GM12874 (cell line): ENCODE data around the gene SRF.

ENCODE experiments used
- TF ChIP-seq, protein P1 (sequence below): IDR thresholded peaks from 2 replicates; pipeline ENCODE4 v1.5.1; 2011; ENCODE audit warnings: low read depth, mild to moderate bottlenecking, control low read depth, low read length, moderate library complexity; ENCODE audit not compliant: insufficient read depth

The SRF gene

DNA sequence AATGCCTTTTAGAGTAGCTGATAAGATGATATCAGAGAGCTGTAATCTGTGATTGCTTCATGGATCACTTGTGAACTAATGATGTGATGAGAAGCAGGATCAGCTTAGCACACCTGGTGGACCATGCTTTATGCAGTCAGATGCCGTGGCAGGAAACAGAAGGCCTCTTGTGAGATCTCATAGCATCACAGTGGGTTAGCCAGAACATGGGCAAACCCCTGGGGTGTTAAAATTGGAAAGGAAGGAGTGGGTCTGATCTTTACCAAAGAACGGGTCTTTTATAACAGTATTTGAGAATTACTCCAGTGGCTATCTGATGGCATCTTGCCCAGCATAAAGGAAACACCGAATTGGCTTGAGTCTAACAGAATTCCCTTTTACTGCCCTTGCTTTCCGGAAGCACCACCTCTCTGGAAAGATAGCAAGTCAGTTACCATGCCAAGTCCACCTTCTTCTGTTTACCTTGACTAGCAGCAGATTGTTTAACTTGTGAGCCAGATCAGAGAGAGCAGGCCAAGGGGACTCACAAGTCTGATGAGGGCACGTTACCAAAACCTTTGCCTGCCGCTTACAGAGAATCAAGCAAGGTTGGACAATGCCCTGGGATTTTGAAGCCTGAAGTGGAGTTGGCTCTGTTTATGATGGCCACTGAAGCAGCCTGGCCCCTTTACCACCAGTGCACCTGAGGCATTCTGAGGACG is 20.9 kb upstream of the SRF start:
- TF ChIP-seq, protein P1, sequence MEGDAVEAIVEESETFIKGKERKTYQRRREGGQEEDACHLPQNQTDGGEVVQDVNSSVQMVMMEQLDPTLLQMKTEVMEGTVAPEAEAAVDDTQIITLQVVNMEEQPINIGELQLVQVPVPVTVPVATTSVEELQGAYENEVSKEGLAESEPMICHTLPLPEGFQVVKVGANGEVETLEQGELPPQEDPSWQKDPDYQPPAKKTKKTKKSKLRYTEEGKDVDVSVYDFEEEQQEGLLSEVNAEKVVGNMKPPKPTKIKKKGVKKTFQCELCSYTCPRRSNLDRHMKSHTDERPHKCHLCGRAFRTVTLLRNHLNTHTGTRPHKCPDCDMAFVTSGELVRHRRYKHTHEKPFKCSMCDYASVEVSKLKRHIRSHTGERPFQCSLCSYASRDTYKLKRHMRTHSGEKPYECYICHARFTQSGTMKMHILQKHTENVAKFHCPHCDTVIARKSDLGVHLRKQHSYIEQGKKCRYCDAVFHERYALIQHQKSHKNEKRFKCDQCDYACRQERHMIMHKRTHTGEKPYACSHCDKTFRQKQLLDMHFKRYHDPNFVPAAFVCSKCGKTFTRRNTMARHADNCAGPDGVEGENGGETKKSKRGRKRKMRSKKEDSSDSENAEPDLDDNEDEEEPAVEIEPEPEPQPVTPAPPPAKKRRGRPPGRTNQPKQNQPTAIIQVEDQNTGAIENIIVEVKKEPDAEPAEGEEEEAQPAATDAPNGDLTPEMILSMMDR: no peak

DNA sequence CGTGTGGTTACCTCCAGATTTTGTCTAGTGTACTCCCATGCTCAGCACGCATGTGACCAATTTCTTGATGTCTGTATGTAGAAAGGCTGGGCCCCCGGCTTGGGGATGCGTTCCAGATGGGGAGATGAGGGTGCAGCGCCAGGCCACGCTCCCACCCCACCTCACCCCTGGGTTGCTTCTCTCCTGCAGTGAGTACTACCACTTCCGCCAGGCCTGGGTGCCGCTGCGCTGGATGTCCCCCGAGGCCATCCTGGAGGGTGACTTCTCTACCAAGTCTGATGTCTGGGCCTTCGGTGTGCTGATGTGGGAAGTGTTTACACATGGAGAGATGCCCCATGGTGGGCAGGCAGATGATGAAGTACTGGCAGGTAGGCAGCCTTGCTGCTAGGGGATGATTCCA is 11.5 kb upstream of the SRF start:
- TF ChIP-seq, protein P1: no peak

DNA sequence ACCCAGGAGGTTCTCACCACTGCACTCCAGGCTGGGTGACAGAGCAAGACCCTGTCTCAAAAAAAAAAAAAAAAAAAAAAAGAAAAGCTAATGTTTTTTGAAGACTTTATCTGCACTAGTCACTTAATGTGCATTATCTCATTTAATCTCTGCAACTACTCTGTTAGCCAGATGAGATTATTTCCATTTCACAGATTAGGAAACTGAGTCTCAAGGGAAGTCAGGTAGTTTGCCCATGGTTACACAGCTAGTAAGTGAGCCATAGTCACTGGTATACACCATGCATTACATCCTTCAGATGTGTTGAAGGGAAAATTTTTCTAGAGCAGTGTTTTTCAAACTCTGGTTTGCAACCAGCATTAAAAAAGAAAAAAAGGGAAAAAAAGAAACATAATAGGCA is 7.2 kb upstream of the SRF start:
- TF ChIP-seq, protein P1: no peak

DNA sequence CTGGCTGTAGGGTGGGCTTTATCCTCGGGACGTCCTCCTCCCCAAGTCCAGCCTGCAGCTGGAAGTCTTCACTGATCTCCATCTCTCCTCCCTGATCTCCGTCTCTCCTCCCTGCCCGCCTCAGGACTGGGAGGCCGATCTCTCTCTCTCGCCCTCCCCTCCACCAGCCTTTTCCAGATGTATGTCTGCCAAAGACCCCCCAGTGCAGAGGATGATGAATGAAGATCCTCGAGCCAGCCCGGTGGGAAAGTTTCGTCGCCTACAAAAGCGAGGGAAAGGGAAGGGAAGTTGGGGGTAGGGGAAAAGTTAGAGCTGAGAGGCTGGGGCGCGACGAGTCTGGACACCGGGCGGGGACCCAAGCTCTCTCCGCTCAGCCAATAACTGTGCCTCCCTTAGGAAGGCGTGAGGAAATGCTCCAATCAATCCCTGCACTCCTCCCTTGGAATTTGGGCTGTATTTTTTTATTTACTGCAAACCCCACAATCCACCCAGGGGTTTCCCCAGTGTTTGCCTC is 595 bp upstream of the SRF start:
- TF ChIP-seq, protein P1: no peak

GRCh38 chr6:43171707-43172103 is 636 bp downstream of the SRF start:
- TF ChIP-seq, protein P1: no peak

GRCh38 chr6:43172104-43173007 is 1.3 kb downstream of the SRF start:
- TF ChIP-seq, protein P1: no peak

- TF ChIP-seq, protein P1: no peak
These were observed 2.7 kb downstream of the SRF start for GRCh38 chr6:43173591-43174262.
